H9 (cell line): Measurements from ENCODE around the gene SCN1B. TPM values are rescaled to one million over a fixed set of nuclear protein-coding genes. Genes with fewer than 3 reads are reported as not detected.

Experiments
- DNase-seq: peaks from one replicate; pipeline ENCODE4 v3.0.0-alpha.2; 2017
- H2AFZ ChIP-seq: one replicate; pipeline ENCODE4 v1.6.1; 2013; ENCODE audit warnings: mild to moderate bottlenecking, low read length, control low read depth, moderate library complexity
- H2AK5ac ChIP-seq: 2 replicates; pipeline ENCODE4 v1.6.1; 2013; ENCODE audit warnings: low read length, control low read depth, mixed read lengths; ENCODE audit not compliant: insufficient read length
- H2BK120ac ChIP-seq: one replicate; pipeline ENCODE4 v1.6.1; 2013; ENCODE audit warnings: low read depth, mild to moderate bottlenecking, low read length, control low read depth, inconsistent platforms; ENCODE audit not compliant: poor library complexity, severe bottlenecking
- H2BK12ac ChIP-seq: 2 replicates; pipeline ENCODE4 v1.6.1; 2013; ENCODE audit warnings: low read length, control low read depth, mixed read lengths, low read depth; ENCODE audit not compliant: insufficient read length
- H2BK15ac ChIP-seq: 2 replicates; pipeline ENCODE4 v1.6.1; 2013; ENCODE audit warnings: low read depth, low read length, control low read depth
- H2BK20ac ChIP-seq: one replicate; pipeline ENCODE4 v1.6.1; 2013; ENCODE audit warnings: low read depth, mild to moderate bottlenecking, low read length, control low read depth, inconsistent platforms; ENCODE audit not compliant: poor library complexity, severe bottlenecking
- H2BK5ac ChIP-seq: 2 replicates; pipeline ENCODE4 v1.6.1; 2013; ENCODE audit warnings: low read length, control low read depth, mixed read lengths; ENCODE audit not compliant: insufficient read length
- H3K14ac ChIP-seq: 2 replicates; pipeline ENCODE4 v1.6.1; 2013; ENCODE audit warnings: low read length, control low read depth; ENCODE audit not compliant: insufficient read depth
- H3K18ac ChIP-seq: 2 replicates; pipeline ENCODE4 v1.6.1; 2013; ENCODE audit warnings: low read depth, mild to moderate bottlenecking, mixed read lengths, low read length, control low read depth; ENCODE audit not compliant: insufficient read length
- H3K23ac ChIP-seq: 2 replicates; pipeline ENCODE4 v1.6.1; 2013; ENCODE audit warnings: low read length, control low read depth, mixed read lengths, low read depth; ENCODE audit not compliant: insufficient read length
- H3K23me2 ChIP-seq: 2 replicates; pipeline ENCODE4 v1.6.1; 2013; ENCODE audit warnings: low read depth, mild to moderate bottlenecking, mixed read lengths, low read length, control low read depth; ENCODE audit not compliant: insufficient read length, poor library complexity, severe bottlenecking
- H3K27ac ChIP-seq: 2 replicates; pipeline ENCODE4 v1.5.1; 2013; ENCODE audit warnings: low read length, control low read depth, mixed read lengths, low read depth; ENCODE audit not compliant: insufficient read length
- H3K27me3 ChIP-seq: 2 replicates; pipeline ENCODE4 v1.6.1; 2013; ENCODE audit warnings: low read length, control low read depth, inconsistent platforms; ENCODE audit not compliant: insufficient read depth
- H3K4ac ChIP-seq: 2 replicates; pipeline ENCODE4 v1.6.1; 2013; ENCODE audit warnings: low read depth, mild to moderate bottlenecking, control low read depth, inconsistent platforms, low read length, moderate library complexity
- H3K4me1 ChIP-seq: 2 replicates; pipeline ENCODE4 v1.6.1; 2013; ENCODE audit warnings: low read length, control low read depth, inconsistent platforms; ENCODE audit not compliant: insufficient read depth
- H3K4me2 ChIP-seq: 2 replicates; pipeline ENCODE4 v1.6.1; 2013; ENCODE audit warnings: low read length, control low read depth, mixed read lengths; ENCODE audit not compliant: insufficient read length, insufficient read depth
- H3K56ac ChIP-seq: 2 replicates; pipeline ENCODE4 v1.6.1; 2013; ENCODE audit warnings: low read depth, mild to moderate bottlenecking, mixed read lengths, low read length, control low read depth; ENCODE audit not compliant: insufficient read length
- H3K79me1 ChIP-seq: 2 replicates; pipeline ENCODE4 v1.6.1; 2013; ENCODE audit warnings: low read depth, mild to moderate bottlenecking, moderate library complexity, low read length, control low read depth, inconsistent platforms; ENCODE audit not compliant: insufficient read depth, poor library complexity, severe bottlenecking
- H3K79me2 ChIP-seq: 2 replicates; pipeline ENCODE4 v1.6.1; 2013; ENCODE audit warnings: low read length, control low read depth, inconsistent platforms; ENCODE audit not compliant: insufficient read depth
- H3K9ac ChIP-seq: 2 replicates; pipeline ENCODE4 v1.6.1; 2013; ENCODE audit warnings: low read length, control low read depth, mixed read lengths; ENCODE audit not compliant: insufficient read length; ENCODE audit errors: extremely low read depth
- H3K9me3 ChIP-seq: one replicate; pipeline ENCODE4 v1.6.1; 2013; ENCODE audit warnings: low read depth, low read length, inconsistent platforms; ENCODE audit not compliant: control insufficient read depth
- H3T11ph ChIP-seq: one replicate; pipeline ENCODE4 v1.6.1; 2013; ENCODE audit warnings: mild to moderate bottlenecking, low read length, control low read depth, inconsistent platforms
- H4K20me1 ChIP-seq: one replicate; pipeline ENCODE4 v1.6.1; 2013; ENCODE audit not compliant: control insufficient read depth, insufficient read length, insufficient read depth
- H4K5ac ChIP-seq: 2 replicates; pipeline ENCODE4 v1.6.1; 2013; ENCODE audit warnings: low read depth, mild to moderate bottlenecking, mixed read lengths, low read length, control low read depth; ENCODE audit not compliant: insufficient read length
- H4K8ac ChIP-seq: replicated peaks from 2 replicates; pipeline ENCODE4 v1.6.1; 2013; ENCODE audit warnings: low read length, control low read depth, mixed read lengths, low read depth; ENCODE audit not compliant: insufficient read length
- H4K91ac ChIP-seq: 2 replicates; pipeline ENCODE4 v1.6.1; 2013; ENCODE audit warnings: low read depth, mild to moderate bottlenecking, moderate library complexity, mixed read lengths, low read length, control low read depth; ENCODE audit not compliant: insufficient read length
- H3K27ac Mint-ChIP-seq, 3 experiments: 2 replicates in 2 of 3; 3 replicates in 1 of 3; pipeline ENCODE4 v1.8.0; 2020 to 2021; ENCODE audit warnings: mixed read lengths in 3 of 3, mild to moderate bottlenecking in 1 of 3, moderate library complexity in 1 of 3
- H3K27me3 Mint-ChIP-seq: 2 replicates; pipeline ENCODE4 v1.8.0; 2021; ENCODE audit warnings: low read depth, mild to moderate bottlenecking, moderate library complexity, mixed read lengths
- H3K36me3 Mint-ChIP-seq, 3 experiments: 2 replicates in 2 of 3; 3 replicates in 1 of 3; pipeline ENCODE4 v1.8.0; 2020 to 2021; ENCODE audit warnings: low read depth in 3 of 3, mixed read lengths in 3 of 3; ENCODE audit not compliant: insufficient read depth in 1 of 3
- H3K4me1 Mint-ChIP-seq, 2 experiments: 2 replicates each; pipeline ENCODE4 v1.8.0; 2020; ENCODE audit warnings: mixed read lengths in 2 of 2
- H3K4me3 Mint-ChIP-seq, 2 experiments: 2 replicates in 1 of 2; 3 replicates in 1 of 2; pipeline ENCODE4 v1.8.0; 2020 to 2021; ENCODE audit warnings: mild to moderate bottlenecking in 2 of 2, mixed read lengths in 2 of 2, moderate library complexity in 1 of 2
- H3K9me3 Mint-ChIP-seq, 2 experiments: 2 replicates in 1 of 2; 3 replicates in 1 of 2; pipeline ENCODE4 v1.8.0; 2020; ENCODE audit warnings: mild to moderate bottlenecking in 2 of 2, mixed read lengths in 2 of 2, moderate library complexity in 1 of 2
- WGBS: extraction: QIAGEN DNeasy Blood & Tissue Kit; methylation state at CpG from one replicate; pipeline ENCODE4 v1.1.7; 2013; ENCODE audit warnings: missing lambda C conversion rate, low lambda C conversion rate, mixed read lengths; ENCODE audit not compliant: insufficient read length; ENCODE audit errors: extremely low coverage; 5-methylcytosine and 5-hydroxymethylcytosine counted together
- total RNA-seq: library from RNA; stranded (reverse); gene quantifications from 2 replicates; pipeline ENCODE4 v1.2.1, GENCODE V29; 2021
- TF ChIP-seq, protein P1 (sequence below): fragments of 200-600 bp; sonication (generic); conservative IDR thresholded peaks from 3 replicates; pipeline ENCODE4 v1.8.0; 2021; ENCODE audit warnings: antibody characterized with exemption, mild to moderate bottlenecking

SCN1B gene
- total RNA-seq, 1 experiment from 2014 or later = 3.8 TPM

DNA sequence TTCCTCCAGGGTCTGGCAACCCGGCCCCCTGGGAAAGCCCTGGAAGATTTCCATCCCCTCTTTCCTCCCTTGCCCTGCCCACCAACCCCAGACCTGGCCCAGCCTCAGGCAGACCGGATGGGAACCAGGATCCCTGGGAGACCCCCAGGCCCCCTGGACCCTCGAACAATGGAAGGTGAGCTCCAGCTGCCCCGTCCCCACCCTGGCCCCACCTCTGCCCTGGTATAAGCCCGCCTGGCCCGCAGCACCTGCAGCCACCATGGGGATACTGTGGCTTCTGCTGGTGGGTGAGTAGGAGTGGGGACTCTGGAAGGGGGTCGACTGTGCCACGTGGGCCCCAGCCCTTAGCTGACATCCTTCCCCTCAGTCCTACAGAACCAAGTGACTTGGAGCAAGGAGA is 43.7 kb downstream of the SCN1B start:
- H3K36me3 Mint-ChIP-seq = no peaks in the 10 kb centered on the region; a peak in 1 of 7 replicates
- no peak overlapping the region for H2BK120ac ChIP-seq
- no peak overlapping the region for H3K14ac ChIP-seq
- H4K91ac ChIP-seq = no peak overlapping the region
- H3K23ac ChIP-seq = no peak overlapping the region
- H3K9ac ChIP-seq = no peak overlapping the region
- no peaks in the 10 kb centered on the region for H4K20me1 ChIP-seq
- H3K56ac ChIP-seq = no peak overlapping the region
- no peaks in the 10 kb centered on the region for H3K23me2 ChIP-seq
- WGBS = no CpG with 5 or more reads among the region's 8 CpGs
- no peak overlapping the region for H2AK5ac ChIP-seq
- no peak overlapping the region for H2AFZ ChIP-seq
- no peak overlapping the region for H3K4me3 Mint-ChIP-seq
- no peak overlapping the region for H4K8ac ChIP-seq
- H3K27ac ChIP-seq = no peak overlapping the region
- H3K79me1 ChIP-seq = no peaks in the 10 kb centered on the region
- no peak overlapping the region for H2BK15ac ChIP-seq
- peaks cover 3 to 6% of the 10 kb centered on the region in 2 experiments; a peak in 3 of 5 replicates for H3K9me3 Mint-ChIP-seq
- no peak overlapping the region for H3K27ac Mint-ChIP-seq
- H2BK20ac ChIP-seq = no peak overlapping the region
- H3T11ph ChIP-seq = no peak overlapping the region
- H3K9me3 ChIP-seq = no peaks in the 10 kb centered on the region
- no peaks in the 10 kb centered on the region for H3K27me3 ChIP-seq
- H2BK12ac ChIP-seq = no peak overlapping the region
- peaks cover 7 to 14% of the 10 kb centered on the region in 2 experiments for H3K4me1 Mint-ChIP-seq
- H4K5ac ChIP-seq = no peak overlapping the region
- TF ChIP-seq, protein P1, sequence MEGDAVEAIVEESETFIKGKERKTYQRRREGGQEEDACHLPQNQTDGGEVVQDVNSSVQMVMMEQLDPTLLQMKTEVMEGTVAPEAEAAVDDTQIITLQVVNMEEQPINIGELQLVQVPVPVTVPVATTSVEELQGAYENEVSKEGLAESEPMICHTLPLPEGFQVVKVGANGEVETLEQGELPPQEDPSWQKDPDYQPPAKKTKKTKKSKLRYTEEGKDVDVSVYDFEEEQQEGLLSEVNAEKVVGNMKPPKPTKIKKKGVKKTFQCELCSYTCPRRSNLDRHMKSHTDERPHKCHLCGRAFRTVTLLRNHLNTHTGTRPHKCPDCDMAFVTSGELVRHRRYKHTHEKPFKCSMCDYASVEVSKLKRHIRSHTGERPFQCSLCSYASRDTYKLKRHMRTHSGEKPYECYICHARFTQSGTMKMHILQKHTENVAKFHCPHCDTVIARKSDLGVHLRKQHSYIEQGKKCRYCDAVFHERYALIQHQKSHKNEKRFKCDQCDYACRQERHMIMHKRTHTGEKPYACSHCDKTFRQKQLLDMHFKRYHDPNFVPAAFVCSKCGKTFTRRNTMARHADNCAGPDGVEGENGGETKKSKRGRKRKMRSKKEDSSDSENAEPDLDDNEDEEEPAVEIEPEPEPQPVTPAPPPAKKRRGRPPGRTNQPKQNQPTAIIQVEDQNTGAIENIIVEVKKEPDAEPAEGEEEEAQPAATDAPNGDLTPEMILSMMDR = no peak
- H2BK5ac ChIP-seq = no peak overlapping the region
- no peak overlapping the region for H3K4me2 ChIP-seq
- no peaks in the 10 kb centered on the region for H3K79me2 ChIP-seq
- H3K4me1 ChIP-seq = peaks cover 5% of the 10 kb centered on the region; the same call in 1 of the 2 replicates
- H3K27me3 Mint-ChIP-seq = peaks cover 6% of the 10 kb centered on the region
- H3K18ac ChIP-seq = no peak overlapping the region
- no peak for DNase-seq
- H3K4ac ChIP-seq = no peak overlapping the region
